Natural killer cell (primary cell): ENCODE data around the gene EXOC6B. TPM values are rescaled to one million over a fixed set of nuclear protein-coding genes. Genes with fewer than 3 reads are reported as not detected.

ENCODE experiments used
- ATAC-seq, 3 donors: fragments of 150-1000 bp in 2 of 3; fragments of 200-7000 bp in 1 of 3; cut with Tn5 transposase; 1 replicate in 1 of 3; 2 replicates in 2 of 3; pipeline ENCODE4 v1.10.0; 2021; ENCODE audit warnings: mild to moderate bottlenecking in 2 of 3, moderate library complexity in 2 of 3
- DNase-seq, 2 donors: peaks; one replicate each; pipeline versions ENCODE4 v3.0.0 to v3.0.0-alpha.2; 2013 to 2021; ENCODE audit warnings: mixed read lengths in 1 of 2
- H3K27ac ChIP-seq: one replicate; pipeline ENCODE4 v1.5.1; 2013; ENCODE audit warnings: mild to moderate bottlenecking, low read length
- H3K27me3 ChIP-seq: one replicate; pipeline ENCODE4 v1.6.1; 2013; ENCODE audit warnings: low read length; ENCODE audit not compliant: control insufficient read depth, insufficient read depth
- H3K36me3 ChIP-seq: one replicate; pipeline ENCODE4 v1.6.1; 2013; ENCODE audit warnings: low read length; ENCODE audit not compliant: control insufficient read depth, insufficient read depth
- H3K4me1 ChIP-seq: one replicate; pipeline ENCODE4 v1.6.1; 2013; ENCODE audit warnings: low read length; ENCODE audit not compliant: control insufficient read depth, insufficient read depth
- H3K4me3 ChIP-seq: one replicate; pipeline ENCODE4 v1.5.1; 2013; ENCODE audit warnings: low read length
- H3K9me3 ChIP-seq: one replicate; pipeline ENCODE4 v1.6.1; 2013; ENCODE audit warnings: low read length; ENCODE audit not compliant: control insufficient read depth, insufficient read depth
- H3K27ac Mint-ChIP-seq, 2 donors: one replicate each; pipeline ENCODE4 v1.8.0; 2022; ENCODE audit warnings: mild to moderate bottlenecking in 2 of 2, mixed read lengths in 2 of 2, moderate library complexity in 1 of 2
- H3K27me3 Mint-ChIP-seq, 2 donors: one replicate each; pipeline ENCODE4 v1.8.0; 2022; ENCODE audit warnings: low read depth in 2 of 2, mixed read lengths in 2 of 2
- H3K36me3 Mint-ChIP-seq: one replicate; pipeline ENCODE4 v1.8.0; 2022; ENCODE audit warnings: mixed read lengths
- H3K4me1 Mint-ChIP-seq, 2 donors: one replicate each; pipeline ENCODE4 v1.8.0; 2022; ENCODE audit warnings: mixed read lengths in 2 of 2
- H3K4me3 Mint-ChIP-seq: one replicate; pipeline ENCODE4 v1.8.0; 2022; ENCODE audit warnings: mild to moderate bottlenecking, moderate library complexity, mixed read lengths
- H3K9me3 Mint-ChIP-seq, 2 donors: one replicate each; pipeline ENCODE4 v1.8.0; 2022; ENCODE audit warnings: mixed read lengths in 2 of 2
- CTCF ChIP-seq: fragments of 200-600 bp; IDR thresholded peaks from one replicate; pipeline ENCODE4 v1.8.0; 2022; ENCODE audit warnings: antibody characterized with exemption
- WGBS: methylation state at CpG from one replicate; pipeline ENCODE4 v1.1.7; 2013; ENCODE audit warnings: missing lambda C conversion rate; ENCODE audit not compliant: insufficient coverage; 5-methylcytosine and 5-hydroxymethylcytosine counted together
- intact Hi-C: fragments of 100-400 bp; cut with micrococcal nuclease; formaldehyde crosslinking; loops from one replicate; pipeline ENCODE4 v1.14.2; 2022
- total RNA-seq, 4 donors: library from RNA; stranded (reverse); fragments of 120-200 nt in 1 of 4; gene quantifications; one replicate each; pipeline versions ENCODE4 v1.2.3 to v1.2.4, GENCODE V29; 2013 to 2022

EXOC6B gene
- total RNA-seq, 3 donors from 2014 or later (not counting 1 experiment from before 2014, with no cell fraction given), result 16.6 to 17.2 (median 17.1) TPM

DNA sequence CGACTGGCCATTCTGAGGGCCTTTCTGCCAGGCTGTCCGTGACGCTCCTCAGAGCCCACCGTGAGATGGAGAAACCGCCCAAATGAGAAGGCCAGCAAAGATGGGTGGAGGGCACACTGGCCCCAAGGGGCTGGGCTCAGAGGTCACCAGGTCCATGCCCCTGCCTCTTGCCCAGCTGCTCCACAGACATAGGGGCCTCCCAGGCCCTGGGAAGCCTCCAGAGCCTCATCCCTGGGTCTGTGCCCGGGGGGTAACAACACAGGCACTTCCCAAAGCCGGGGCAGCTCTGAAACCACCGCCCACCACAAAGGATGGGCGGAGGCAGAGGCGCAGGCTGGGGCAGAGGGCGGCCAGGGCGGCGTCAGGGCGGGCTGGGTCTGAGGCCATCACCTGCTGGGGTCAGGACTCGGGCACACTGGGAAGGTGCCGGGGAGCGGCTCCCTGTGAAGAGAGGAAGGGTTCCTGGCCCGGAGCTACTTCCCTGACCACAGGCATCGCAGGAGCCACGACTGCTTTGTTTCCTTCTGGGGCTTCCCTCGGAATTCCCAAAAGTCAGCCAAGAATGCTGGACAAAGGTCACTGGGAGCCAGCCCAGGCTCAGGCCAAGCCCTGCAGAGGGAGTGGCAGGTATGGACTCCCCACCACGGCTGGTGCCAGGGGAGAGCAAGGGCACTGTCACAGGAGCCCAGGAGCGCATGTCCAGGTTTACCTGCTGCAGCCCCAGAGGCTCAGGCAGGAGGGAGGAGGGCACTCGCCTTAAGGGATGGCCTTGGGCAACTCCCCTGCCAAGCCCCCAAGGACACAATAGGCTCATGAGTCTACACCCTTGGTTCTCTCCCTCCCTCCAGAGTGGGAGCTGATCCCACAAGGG, 687.6 kb downstream of the EXOC6B start:
- intact Hi-C loops, result loop anchor here (5.0 kb wide), 1 partner anchor 591 kb away; no protein-coding TSS in a partner anchor
- no peaks in the 10 kb centered on the region for H3K27me3 ChIP-seq
- DNase-seq (no peak), ATAC-seq (no peak)
- Mint-ChIP-seq H3K36me3 (no peaks in the 10 kb centered on the region), H3K4me3 (no peak overlapping the region), H3K27ac (no peak overlapping the region), H3K9me3 (no peaks in the 10 kb centered on the region), H3K27me3 (peaks cover 5 to 6% of the 10 kb centered on the region in 2 donors), H3K4me1 (peaks cover 0 to 4% of the 10 kb centered on the region in 2 donors)
- H3K27ac ChIP-seq, result no peak overlapping the region
- peaks cover 6% of the 10 kb centered on the region for H3K4me1 ChIP-seq
- no peaks in the 10 kb centered on the region for H3K36me3 ChIP-seq
- 87% methylated on average over 24 of the region's 24 CpGs for WGBS
- no peak overlapping the region for H3K4me3 ChIP-seq
- H3K9me3 ChIP-seq, result no peaks in the 10 kb centered on the region
- TF ChIP-seq CTCF, result no peak

- peaks cover 0 to 4% of the 10 kb centered on the region in 2 donors for H3K4me1 Mint-ChIP-seq
- no peak overlapping the region for H3K4me3 ChIP-seq
- DNase-seq (peak; percentile 36 to 64), ATAC-seq (peak; percentile 40 to 81 (median 53))
- H3K36me3 ChIP-seq, result no peaks in the 10 kb centered on the region
- no peaks in the 10 kb centered on the region for H3K9me3 ChIP-seq
- TF ChIP-seq CTCF, result peak; percentile 73
- H3K27me3 Mint-ChIP-seq, result peaks cover 4 to 5% of the 10 kb centered on the region in 2 donors
- H3K4me1 ChIP-seq, result peaks cover 6% of the 10 kb centered on the region
- H3K27ac ChIP-seq, result no peak overlapping the region
- H3K4me3 Mint-ChIP-seq, result no peak overlapping the region
- 16% methylated on average over 10 of the region's 10 CpGs for WGBS
- no peaks in the 10 kb centered on the region for H3K27me3 ChIP-seq
- intact Hi-C loops, result loop anchor here (5.0 kb wide), 1 partner anchor 590 kb away; no protein-coding TSS in a partner anchor
- no peak overlapping the region for H3K27ac Mint-ChIP-seq
- H3K36me3 Mint-ChIP-seq, result no peaks in the 10 kb centered on the region
- H3K9me3 Mint-ChIP-seq, result no peaks in the 10 kb centered on the region
Observed at GRCh38 chr2:72137498-72138010, 688.3 kb downstream of the EXOC6B start.

DNA sequence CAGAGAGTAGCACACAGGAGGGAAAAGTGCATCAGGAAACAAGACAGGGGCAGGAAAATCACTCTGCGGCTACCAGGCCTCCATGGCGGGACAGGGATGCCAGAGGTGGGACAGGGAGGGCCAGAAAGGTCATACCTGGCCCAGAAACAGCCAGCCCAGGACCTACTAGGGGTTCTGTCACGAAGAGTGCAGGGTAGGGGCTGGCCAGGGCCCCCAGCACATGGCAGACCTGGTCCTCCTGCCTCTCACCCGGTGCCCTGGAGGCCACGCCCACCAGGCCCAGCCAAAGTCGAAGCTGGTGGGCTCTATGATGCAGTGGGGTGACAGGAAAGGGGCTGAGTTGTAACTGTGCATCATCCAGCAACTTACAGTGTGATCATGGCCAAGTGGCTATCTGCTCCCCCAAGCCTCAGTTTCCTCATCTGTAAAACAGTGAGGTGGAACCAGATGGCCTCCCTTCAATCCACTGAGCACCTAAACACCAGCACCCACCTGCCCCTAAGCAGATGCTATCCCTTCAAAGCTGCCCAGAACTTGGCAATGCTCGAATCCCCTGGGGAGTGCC, 688.8 kb downstream of the EXOC6B start:
- TF ChIP-seq CTCF, result no peak
- intact Hi-C loops, result loop anchor here (5.0 kb wide), 1 partner anchor 590 kb away; no protein-coding TSS in a partner anchor
- WGBS, result 60% methylated on average over 7 of the region's 7 CpGs

More for the DNA sequence above, 688.8 kb downstream of the EXOC6B start:
- Mint-ChIP-seq H3K36me3 (no peaks in the 10 kb centered on the region), H3K4me3 (no peak overlapping the region), H3K27me3 (no peaks in the 10 kb centered on the region), H3K9me3 (no peaks in the 10 kb centered on the region), H3K4me1 (peaks cover 0 to 4% of the 10 kb centered on the region in 2 donors), H3K27ac (no peak overlapping the region)
- H3K4me3 ChIP-seq, result no peak overlapping the region
- no peaks in the 10 kb centered on the region for H3K27me3 ChIP-seq
- DNase-seq (no peak), ATAC-seq (no peak)
- no peaks in the 10 kb centered on the region for H3K36me3 ChIP-seq
- H3K27ac ChIP-seq, result no peak overlapping the region
- peaks cover 6% of the 10 kb centered on the region for H3K4me1 ChIP-seq
- no peaks in the 10 kb centered on the region for H3K9me3 ChIP-seq
